Aorta (tissue), 5 donors: Measurements from ENCODE around the gene MMD. TPM values are rescaled to one million over a fixed set of nuclear protein-coding genes. Genes with fewer than 3 reads are reported as not detected.
"Not testable (repeated sequence)": the region's sequence is repeated elsewhere in the genome, so short reads cannot be mapped to it uniquely, and the experiment has no call there.

Experiments
- ATAC-seq: fragments of 200-7000 bp; cut with Tn5 transposase; one replicate; pipeline ENCODE4 v1.9.1; 2022; ENCODE audit warnings: moderate library complexity; ENCODE audit not compliant: low FRiP score
- DNase-seq, 2 donors: peaks; one replicate each; pipeline ENCODE4 v3.0.0-alpha.2; 2020
- H3K27ac ChIP-seq, 2 donors: one replicate each; pipeline ENCODE4 v1.5.1; 2013; ENCODE audit warnings: low read length in 2 of 2, mild to moderate bottlenecking in 2 of 2, moderate library complexity in 2 of 2, control low read depth in 1 of 2, inconsistent platforms in 1 of 2, low read depth in 1 of 2
- H3K27me3 ChIP-seq, 2 donors: one replicate each; pipeline ENCODE4 v1.6.1; 2013; ENCODE audit warnings: control low read depth in 1 of 2, low read length in 1 of 2, mild to moderate bottlenecking in 1 of 2, moderate library complexity in 1 of 2; ENCODE audit not compliant: insufficient read depth in 2 of 2, control insufficient read depth in 1 of 2
- H3K36me3 ChIP-seq, 2 donors: one replicate each; pipeline ENCODE4 v1.6.1; 2013; ENCODE audit warnings: control low read depth in 1 of 2, low read length in 1 of 2, mild to moderate bottlenecking in 1 of 2; ENCODE audit not compliant: insufficient read depth in 2 of 2, control insufficient read depth in 1 of 2
- H3K4me1 ChIP-seq, 2 donors: one replicate each; pipeline ENCODE4 v1.6.1; 2013; ENCODE audit warnings: low read length in 2 of 2, control low read depth in 1 of 2, mild to moderate bottlenecking in 1 of 2, moderate library complexity in 1 of 2; ENCODE audit not compliant: insufficient read depth in 2 of 2, control insufficient read depth in 1 of 2
- H3K4me3 ChIP-seq, 2 donors: one replicate each; pipeline ENCODE4 v1.5.1; 2013; ENCODE audit warnings: low read length in 2 of 2, control low read depth in 1 of 2, mild to moderate bottlenecking in 1 of 2
- H3K9me3 ChIP-seq: one replicate; pipeline ENCODE4 v1.6.1; 2013; ENCODE audit warnings: mild to moderate bottlenecking, low read length; ENCODE audit not compliant: control insufficient read depth
- WGBS, 2 donors: extraction: QIAGEN DNeasy Blood & Tissue Kit; methylation state at CpG; one replicate each; pipeline ENCODE4 v1.1.7; 2013; 5-methylcytosine and 5-hydroxymethylcytosine counted together
- intact Hi-C, 2 donors: fragments of 100-400 bp; cut with DNase I; formaldehyde crosslinking; loops; one replicate each; pipeline versions ENCODE4 v1.14.2 to v1.15.0; 2022
- polyA plus RNA-seq, 2 donors: library from polyadenylated mRNA; stranded (reverse); fragments of 200-250 nt; gene quantifications; one replicate each; pipeline ENCODE4 v1.2.3, GENCODE V29; 2013
- total RNA-seq, 2 donors: library from RNA; stranded (reverse); fragmentation: NEBNext Ultra II Directional; extraction: Animal tissue kit (Norgen Biotek cat#: 25700); gene quantifications; one replicate each; pipeline ENCODE4 v1.2.1, GENCODE V29; 2021
- donor health status: healthy with polysubstance abuse.
- donor health status: Bipolar disorder and iron deficiency.
- donor health status: DM: no; HTN: no; CAD: no.
- donor health status: DM: no; HTN: no; CAD: no.
- donor health status: DM: yes; HTN: yes; CAD: no.

Gene MMD
- total and polyA plus RNA-seq, 4 donors, result 3.3 to 13.9 (median 11.1) TPM

DNA sequence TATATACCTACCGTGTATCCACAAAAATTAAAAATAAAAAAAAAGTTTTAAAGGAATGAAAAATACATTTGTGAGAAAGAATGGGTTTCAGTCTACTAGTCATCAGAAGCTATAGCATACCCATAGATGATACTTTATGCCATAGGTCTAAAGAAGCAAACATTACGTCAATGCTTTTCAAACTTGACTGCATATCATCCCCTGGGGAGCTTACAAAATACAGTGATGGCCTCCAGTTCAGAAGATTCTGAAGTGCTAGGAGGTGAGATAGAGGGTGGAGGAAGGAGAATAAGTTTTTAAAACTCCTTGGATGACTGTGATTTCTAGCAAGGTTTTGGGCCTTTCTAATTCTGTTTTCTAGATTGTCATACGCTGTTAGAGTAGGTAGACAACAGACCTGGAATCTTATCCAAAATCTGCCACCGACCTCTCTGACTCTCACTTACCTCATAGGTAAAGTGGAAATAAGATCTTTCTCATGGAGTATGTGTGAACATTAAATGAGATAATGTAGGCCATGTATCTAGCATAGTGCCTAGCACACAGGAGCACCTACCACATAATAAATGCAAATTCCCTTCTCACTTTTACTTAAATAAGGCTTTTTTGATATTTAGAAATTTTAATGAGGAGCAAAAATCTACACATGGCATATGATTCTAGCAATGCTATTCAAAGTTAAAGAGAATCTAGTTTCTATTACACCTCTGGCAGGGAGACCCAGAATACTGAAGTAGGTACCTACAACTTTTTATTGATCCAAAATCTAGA lies 12.4 kb downstream of the MMD start:
- WGBS, 2 donors, result 87 to 90% methylated on average over 4 of the region's 4 CpGs
- ATAC-seq, result no peak
- H3K9me3 ChIP-seq, result no peaks in the 10 kb centered on the region
- intact Hi-C loops, result no loop called here
- no peak overlapping the region for H3K27ac ChIP-seq
- no peak overlapping the region for H3K4me3 ChIP-seq
- H3K27me3 ChIP-seq, result no peaks in the 10 kb centered on the region
- H3K36me3 ChIP-seq, result peaks cover 0 to 4% of the 10 kb centered on the region in 2 donors
- H3K4me1 ChIP-seq, result no peaks in the 10 kb centered on the region
- DNase-seq, result no peak

DNA sequence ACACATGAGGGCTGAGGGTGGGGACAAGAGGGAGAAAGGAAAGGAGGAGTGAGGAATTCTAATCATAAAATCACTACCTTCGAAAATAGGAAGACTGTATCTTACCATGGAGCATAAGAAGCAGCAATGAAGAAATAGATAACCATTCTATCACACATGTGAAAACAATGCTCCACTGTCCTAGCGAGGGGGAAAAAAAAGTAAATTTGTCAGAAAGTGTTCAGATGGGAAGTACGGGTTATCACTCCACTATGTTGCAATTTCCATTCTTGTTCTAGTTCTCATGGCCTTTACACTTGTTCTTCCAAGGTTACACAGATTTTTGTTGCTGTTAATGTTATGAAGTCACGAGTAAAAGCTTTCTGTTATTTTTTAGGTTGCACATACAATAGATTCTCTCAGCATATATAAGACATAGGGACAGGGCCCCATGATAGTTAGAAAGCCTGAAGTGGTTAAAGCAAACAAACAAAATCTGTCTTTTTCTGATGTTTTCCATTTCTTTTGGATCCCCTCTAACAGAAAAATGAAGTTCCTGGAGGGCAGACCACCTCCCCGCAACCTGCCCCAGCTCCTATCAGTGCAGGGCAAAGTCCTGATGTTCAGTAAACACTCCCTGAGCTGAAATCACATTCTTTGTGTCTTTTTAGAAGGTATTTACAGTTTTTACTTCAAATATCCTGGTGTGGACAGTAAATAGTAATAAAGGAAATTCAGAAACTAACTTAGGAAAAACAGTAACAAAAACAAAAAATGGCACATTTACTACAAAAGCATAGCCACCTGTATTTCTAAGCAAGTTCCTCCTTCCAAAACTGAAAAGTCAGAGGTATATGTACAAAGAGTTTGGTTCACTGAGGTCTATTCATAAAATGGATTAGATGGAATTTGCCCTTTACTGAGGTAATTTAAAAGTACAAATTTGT lies 13.7 kb downstream of the MMD start:
- Histone ChIP-seq H3K9me3 (no peaks in the 10 kb centered on the region), H3K27ac (no peak overlapping the region), H3K27me3 (no peaks in the 10 kb centered on the region), H3K4me1 (no peaks in the 10 kb centered on the region), H3K36me3 (peaks cover 0 to 4% of the 10 kb centered on the region in 2 donors), H3K4me3 (no peak overlapping the region)
- WGBS, 2 donors, result 77 to 88% methylated on average over 5 of the region's 5 CpGs
- DNase-seq, result no peak
- ATAC-seq, result no peak
- intact Hi-C loops, result no loop called here

DNA sequence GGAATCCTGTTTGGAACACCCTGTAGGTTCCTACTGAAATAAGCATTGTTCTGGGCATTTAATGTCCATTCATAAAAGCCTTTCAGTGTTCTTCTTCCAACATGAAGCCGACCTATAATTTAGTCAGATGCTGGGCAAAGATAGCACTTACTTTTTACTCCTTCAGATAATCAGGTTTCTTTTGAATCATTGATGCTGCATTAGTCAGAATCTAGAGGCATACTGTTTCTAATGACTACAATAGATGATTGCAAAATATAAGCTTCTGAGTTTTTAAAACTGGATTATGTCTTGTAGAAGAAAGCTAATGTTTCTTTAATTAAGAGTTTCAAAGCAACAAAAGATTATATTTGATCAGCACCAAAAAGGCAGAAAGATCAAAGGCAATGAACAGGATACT lies 16.0 kb downstream of the MMD start:
- peaks cover 0 to 2% of the 10 kb centered on the region in 2 donors for H3K36me3 ChIP-seq
- ATAC-seq, result no peak

DNA sequence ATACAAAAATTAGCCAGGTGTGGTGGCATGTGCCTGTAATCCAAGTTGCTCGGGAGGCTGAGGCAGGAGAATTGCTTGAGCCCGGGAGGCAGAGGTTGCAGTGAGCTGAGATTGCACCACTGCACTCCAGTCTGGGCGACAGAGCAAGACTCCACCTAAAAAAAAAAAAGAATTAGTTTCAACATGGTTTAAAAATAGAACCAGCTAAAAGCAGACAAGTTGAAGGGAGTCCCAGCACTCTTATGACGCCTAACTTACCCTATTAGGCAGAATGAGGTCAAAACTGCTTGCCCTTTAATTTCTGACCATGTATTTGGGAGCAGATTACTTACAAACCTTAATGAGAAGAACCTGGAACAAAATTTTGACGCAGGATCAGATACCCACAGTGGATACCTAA lies 17.4 kb downstream of the MMD start:
- H3K9me3 ChIP-seq, intact Hi-C loops, DNase-seq, H3K4me3 ChIP-seq, ATAC-seq, H3K36me3 ChIP-seq, H3K27ac ChIP-seq, H3K27me3 ChIP-seq, H3K4me1 ChIP-seq: not testable (repeated sequence)
- WGBS, 2 donors, result 77 to 85% methylated on average over 5 of the region's 5 CpGs

More for the DNA sequence above, 16.0 kb downstream of the MMD start:
- whole genome bisulfite sequencing, 2 donors, result 96 to 98% methylated on average over 1 of the region's 1 CpG
- Histone ChIP-seq H3K27ac (no peak overlapping the region), H3K9me3 (no peaks in the 10 kb centered on the region), H3K4me3 (no peak overlapping the region), H3K27me3 (no peaks in the 10 kb centered on the region), H3K4me1 (no peaks in the 10 kb centered on the region)
- intact Hi-C loops, result no loop called here
- no peak for DNase-seq

DNA sequence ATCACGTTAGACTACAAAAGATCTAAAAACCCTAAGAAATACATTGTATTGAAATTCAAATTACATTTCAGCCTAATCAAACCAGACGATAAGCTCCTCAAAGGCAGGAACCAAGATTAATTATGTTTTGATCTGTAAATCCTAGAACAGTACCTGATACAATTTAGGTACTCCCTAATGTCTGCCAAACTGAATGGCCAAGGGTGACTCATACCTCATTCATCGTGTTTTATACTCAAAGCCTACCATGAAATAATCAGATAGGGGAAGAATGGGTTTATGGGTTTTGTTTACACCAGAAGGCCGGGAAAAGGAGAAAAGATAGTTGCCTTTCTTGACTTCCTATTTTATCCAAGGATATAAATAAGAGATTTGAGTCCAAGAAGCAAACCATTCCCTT lies 19.3 kb downstream of the MMD start:
- intact Hi-C loops, result no loop called here
- Histone ChIP-seq H3K4me1 (no peaks in the 10 kb centered on the region), H3K36me3 (peaks cover 0 to 4% of the 10 kb centered on the region in 2 donors), H3K9me3 (no peaks in the 10 kb centered on the region), H3K27ac (no peak overlapping the region), H3K27me3 (no peaks in the 10 kb centered on the region), H3K4me3 (no peak overlapping the region)
- no peak for ATAC-seq
- DNase-seq, result no peak
- 90 to 91% methylated on average over 4 of the region's 4 CpGs for WGBS, 2 donors

DNA sequence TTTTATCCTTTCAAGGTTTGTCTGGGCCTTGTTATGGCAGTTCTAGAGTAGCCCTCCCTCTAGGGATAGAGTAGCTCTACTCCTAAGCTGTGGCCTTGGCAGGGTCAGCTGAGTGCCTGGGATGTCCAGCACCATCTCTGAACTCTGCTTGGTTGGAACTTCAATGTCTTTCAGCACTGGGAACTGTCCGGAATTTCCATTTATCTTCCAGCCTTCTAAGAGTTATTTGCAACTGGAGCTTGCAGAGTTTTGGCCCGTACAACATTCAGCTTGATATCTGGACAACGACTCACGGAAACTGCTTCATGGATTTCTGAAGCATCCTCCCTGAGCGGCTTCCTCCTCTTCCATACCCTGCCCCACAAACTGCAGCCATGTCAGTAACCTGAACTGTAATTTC lies 22.9 kb downstream of the MMD start:
- intact Hi-C loops, result no loop called here
- no peak for DNase-seq
- H3K4me1 ChIP-seq, result no peaks in the 10 kb centered on the region
- H3K36me3 ChIP-seq, result peaks cover 0 to 4% of the 10 kb centered on the region in 2 donors
- ATAC-seq, result no peak
- H3K27me3 ChIP-seq, result no peaks in the 10 kb centered on the region
- WGBS, 2 donors, result 70 to 74% methylated on average over 5 of the region's 5 CpGs
- H3K9me3 ChIP-seq, result no peaks in the 10 kb centered on the region
- H3K4me3 ChIP-seq, result no peak overlapping the region
- H3K27ac ChIP-seq, result no peak overlapping the region

DNA sequence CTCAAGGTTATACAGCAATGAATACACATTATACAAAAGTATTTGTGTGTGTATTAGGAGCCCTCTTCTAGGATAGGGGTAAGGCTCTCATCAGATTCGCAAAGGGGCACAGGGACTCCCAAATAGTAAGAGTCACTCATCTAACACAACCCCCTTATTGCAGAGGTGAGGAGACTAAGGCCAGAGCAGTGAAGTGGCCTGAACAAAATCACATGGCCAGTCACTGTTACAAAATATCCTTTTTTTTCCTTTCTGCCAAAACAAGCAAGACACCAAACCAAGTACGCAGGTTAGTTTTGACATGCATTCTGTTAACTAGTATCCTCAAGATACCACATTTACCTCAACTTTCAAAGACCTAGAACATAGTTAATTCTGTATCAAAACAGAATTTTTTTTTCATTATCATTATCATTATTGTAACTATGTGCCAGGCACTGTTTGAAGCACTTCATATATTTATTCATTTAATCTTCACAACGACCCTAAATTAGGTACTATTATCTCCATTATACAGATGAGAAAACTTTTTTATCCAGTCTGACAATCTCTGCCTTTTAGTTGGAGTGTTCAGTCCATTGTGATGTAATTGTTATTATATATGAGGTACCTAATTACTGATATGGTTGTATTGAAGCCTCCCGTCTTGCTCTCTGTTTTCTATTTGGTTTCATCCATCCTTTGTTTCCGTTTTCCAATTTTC lies 25.7 kb downstream of the MMD start:
- no peak overlapping the region for H3K27ac ChIP-seq
- intact Hi-C loops, result no loop called here
- H3K4me1 ChIP-seq, result no peaks in the 10 kb centered on the region
- H3K36me3 ChIP-seq, result peaks cover 0 to 4% of the 10 kb centered on the region in 2 donors
- DNase-seq, result no peak
- ATAC-seq, result no peak
- no peak overlapping the region for H3K4me3 ChIP-seq
- H3K9me3 ChIP-seq, result no peaks in the 10 kb centered on the region
- 91 to 94% methylated on average over 5 of the region's 5 CpGs for WGBS, 2 donors
- H3K27me3 ChIP-seq, result no peaks in the 10 kb centered on the region

DNA sequence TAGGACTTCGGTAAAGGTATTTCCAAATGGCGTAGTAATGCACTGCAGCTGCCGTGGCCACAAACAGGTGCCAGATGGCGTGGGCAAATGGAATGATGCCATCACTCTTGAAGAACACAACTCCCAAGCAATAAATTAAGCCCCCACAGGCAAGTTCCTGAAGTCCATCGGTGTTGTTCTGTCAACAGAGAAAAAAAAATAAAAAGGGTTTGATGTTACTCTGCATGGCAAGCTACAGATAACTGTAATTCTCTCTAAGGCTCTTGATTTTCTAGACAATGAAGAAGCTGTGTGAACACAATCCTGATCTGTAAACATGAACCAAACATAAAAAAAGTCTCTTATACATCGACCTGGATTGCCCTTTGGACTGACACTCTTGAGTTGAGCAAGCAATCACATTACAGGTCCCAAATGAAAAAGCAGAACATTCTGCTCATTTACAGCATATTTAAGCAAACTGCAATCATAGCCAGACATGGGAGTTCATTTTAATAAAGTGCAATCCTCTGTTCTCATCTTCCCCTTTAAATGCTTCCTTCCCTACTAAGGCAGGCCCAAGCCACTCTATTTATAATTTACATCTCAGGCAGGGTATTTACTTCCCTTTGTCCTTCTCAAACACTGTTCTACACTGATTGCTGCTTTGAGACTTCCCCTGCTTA lies 27.1 kb downstream of the MMD start:
- ATAC-seq, result no peak
- Histone ChIP-seq H3K27ac (no peak overlapping the region), H3K4me3 (no peak overlapping the region), H3K9me3 (no peaks in the 10 kb centered on the region), H3K36me3 (peaks cover 0 to 4% of the 10 kb centered on the region in 2 donors), H3K4me1 (no peaks in the 10 kb centered on the region), H3K27me3 (no peaks in the 10 kb centered on the region)
- intact Hi-C loops, result no loop called here
- no peak for DNase-seq
- 66 to 70% methylated on average over 6 of the region's 6 CpGs for WGBS, 2 donors
